ENCODE data around the gene ARHGAP4. TPM values are rescaled to one million over a fixed set of nuclear protein-coding genes. Genes with fewer than 3 reads are reported as not detected.

The ARHGAP4 gene
- polyA plus RNA-seq, 3 donors: 51.5 to 508 (median 64.4) TPM

GRCh38 chrX:153864101-153864500 is 62.0 kb downstream of the ARHGAP4 start:
- Mint-ChIP-seq H3K9me3 (peaks cover 0 to 10% (median 0%) of the 10 kb centered on the region in 7 donors), H3K4me1 (no peaks in the 10 kb centered on the region), H3K36me3 (no peaks in the 10 kb centered on the region), H3K27me3 (ENCODE audit: low read depth in 3 of 3) (peaks cover 6 to 43% (median 7%) of the 10 kb centered on the region in 3 donors), H3K27ac (no peak overlapping the region), H3K4me3 (no peak overlapping the region)
- Histone ChIP-seq H3K79me2 (ENCODE audit: insufficient read depth, low read length) (no peaks in the 10 kb centered on the region), H3K9me3 (replicated peaks in 1 of 2; ENCODE audit: control insufficient read depth in 1 of 2, insufficient read depth in 1 of 2, low read length in 2 of 2) (no peaks in the 10 kb centered on the region), H4K20me1 (ENCODE audit: insufficient read depth, low read length) (no peaks in the 10 kb centered on the region), H3K4me3 (replicated peaks in 1 of 3; ENCODE audit: low read depth in 2 of 3, low read length in 3 of 3) (no peak overlapping the region), H2AFZ (ENCODE audit: insufficient read depth, low read depth, low read length, poor library complexity, severe bottlenecking) (no peak overlapping the region), H3K9ac (ENCODE audit: insufficient read depth, low read length, poor library complexity, severe bottlenecking) (no peak overlapping the region), H3K36me3 (replicated peaks in 1 of 2; ENCODE audit: control insufficient read depth in 1 of 2, insufficient read depth in 2 of 2, low read length in 2 of 2) (no peaks in the 10 kb centered on the region), H3K4me1 (ENCODE audit: control insufficient read depth in 1 of 2, insufficient read depth in 2 of 2, low read length in 2 of 2) (no peaks in the 10 kb centered on the region), H3K4me2 (replicated peaks; ENCODE audit: extremely low read depth, low read length, poor library complexity, severe bottlenecking) (no peak overlapping the region), H3K27me3 (ENCODE audit: control insufficient read depth in 2 of 2, insufficient read depth in 2 of 2, low read length in 2 of 2) (no peaks in the 10 kb centered on the region), H3K27ac (ENCODE audit: low read depth in 1 of 2, low read length in 2 of 2) (no peak overlapping the region)
- intact Hi-C loops (cut with micrococcal nuclease): no loop called here
- no peak for TF ChIP-seq CTCF (IDR thresholded peaks at IDR 0.05)
- DNase-seq: no peak
- 93% methylated on average over 3 of the region's 10 CpGs for WGBS (ENCODE audit: insufficient coverage)

- TF ChIP-seq CTCF (IDR thresholded peaks at IDR 0.05): no peak
- Histone ChIP-seq H3K4me3 (replicated peaks in 1 of 3; ENCODE audit: low read depth in 2 of 3, low read length in 3 of 3) (no peak overlapping the region), H3K27ac (ENCODE audit: low read depth in 1 of 2, low read length in 2 of 2) (no peak overlapping the region), H3K27me3 (ENCODE audit: control insufficient read depth in 2 of 2, insufficient read depth in 2 of 2, low read length in 2 of 2) (no peaks in the 10 kb centered on the region), H4K20me1 (ENCODE audit: insufficient read depth, low read length) (no peaks in the 10 kb centered on the region), H2AFZ (ENCODE audit: insufficient read depth, low read depth, low read length, poor library complexity, severe bottlenecking) (no peak overlapping the region), H3K9ac (ENCODE audit: insufficient read depth, low read length, poor library complexity, severe bottlenecking) (no peak overlapping the region), H3K4me1 (ENCODE audit: control insufficient read depth in 1 of 2, insufficient read depth in 2 of 2, low read length in 2 of 2) (no peaks in the 10 kb centered on the region), H3K79me2 (ENCODE audit: insufficient read depth, low read length) (no peaks in the 10 kb centered on the region), H3K36me3 (replicated peaks in 1 of 2; ENCODE audit: control insufficient read depth in 1 of 2, insufficient read depth in 2 of 2, low read length in 2 of 2) (no peaks in the 10 kb centered on the region), H3K4me2 (replicated peaks; ENCODE audit: extremely low read depth, low read length, poor library complexity, severe bottlenecking) (no peak overlapping the region), H3K9me3 (replicated peaks in 1 of 2; ENCODE audit: control insufficient read depth in 1 of 2, insufficient read depth in 1 of 2, low read length in 2 of 2) (no peaks in the 10 kb centered on the region)
- Mint-ChIP-seq H3K27ac (no peak overlapping the region), H3K27me3 (ENCODE audit: low read depth in 3 of 3) (peaks cover 8 to 45% (median 10%) of the 10 kb centered on the region in 3 donors), H3K4me3 (no peak overlapping the region), H3K4me1 (no peaks in the 10 kb centered on the region), H3K36me3 (no peaks in the 10 kb centered on the region), H3K9me3 (peaks cover 0 to 11% (median 0%) of the 10 kb centered on the region in 7 donors)
- intact Hi-C loops (cut with micrococcal nuclease): no loop called here
- DNase-seq: no peak
- 76% methylated on average over 5 of the region's 28 CpGs for WGBS (ENCODE audit: insufficient coverage)
These were observed 62.6 kb downstream of the ARHGAP4 start for GRCh38 chrX:153863251-153863991.
